Measurements from ENCODE around the gene ANKRD11.

The ANKRD11 gene

GRCh38 chr16:89358030-89359005 is 132.0 kb downstream of the ANKRD11 start:
- H3K36me3 ChIP-seq (ENCODE audit: control insufficient read depth in 1 of 2, insufficient read depth in 2 of 2, low read depth in 1 of 2, low read length in 2 of 2) = peaks cover 15 to 25% of the 10 kb centered on the region in 2 experiments
- H2AK5ac ChIP-seq (ENCODE audit: low read length, severe bottlenecking) = no peak overlapping the region
- WGBS = 90% methylated on average over 12 of the region's 21 CpGs
- H3K4me3 ChIP-seq (ENCODE audit: insufficient read depth in 1 of 2, low read depth in 1 of 2, low read length in 2 of 2) = no peak overlapping the region
- H4K8ac ChIP-seq (ENCODE audit: low read length) = no peak overlapping the region
- no peak for DNase-seq
- H2BK120ac ChIP-seq (ENCODE audit: low read depth, low read length) = no peak overlapping the region
- H3K14ac ChIP-seq (ENCODE audit: low read length in 2 of 2) = no peak overlapping the region
- no peak overlapping the region for H3K4ac ChIP-seq (ENCODE audit: low read depth in 1 of 2, low read length in 2 of 2)
- no peak overlapping the region for H3K4me2 ChIP-seq (ENCODE audit: low read length, poor library complexity, severe bottlenecking)
- no peak overlapping the region for H2BK5ac ChIP-seq (ENCODE audit: low read depth, low read length, poor library complexity, severe bottlenecking)
- no peak overlapping the region for H3K23ac ChIP-seq (ENCODE audit: low read length in 2 of 2)
- H3K9ac ChIP-seq (ENCODE audit: low read length) = no peak overlapping the region
- no peak overlapping the region for H2BK12ac ChIP-seq (ENCODE audit: low read length in 2 of 2)
- H2AFZ ChIP-seq (ENCODE audit: low read depth, low read length) = no peak overlapping the region
- H3K27me3 ChIP-seq (ENCODE audit: control insufficient read depth in 1 of 2, insufficient read depth in 1 of 2, low read length in 2 of 2) = no peaks in the 10 kb centered on the region
- H3K9me3 ChIP-seq (ENCODE audit: control insufficient read depth, low read length) = no peaks in the 10 kb centered on the region
- no peak overlapping the region for H3K18ac ChIP-seq (ENCODE audit: low read depth in 1 of 2, low read length in 2 of 2)
- H3K4me1 ChIP-seq (ENCODE audit: control insufficient read depth, insufficient read depth, low read depth, low read length) = peaks cover 45% of the 10 kb centered on the region
- no peak overlapping the region for H2BK15ac ChIP-seq (ENCODE audit: low read depth, poor library complexity, severe bottlenecking)
- H3K27ac ChIP-seq (ENCODE audit: low read length, poor library complexity, severe bottlenecking) = no peak overlapping the region
- peaks cover 20% of the 10 kb centered on the region for H3K79me1 ChIP-seq (replicated peaks; ENCODE audit: low read length, poor library complexity, severe bottlenecking)
- no peak overlapping the region for H4K91ac ChIP-seq (ENCODE audit: low read length)

GRCh38 chr16:89357055-89357816 is 133.1 kb downstream of the ANKRD11 start:
- no peak overlapping the region for H4K8ac ChIP-seq (ENCODE audit: low read length)
- no peak overlapping the region for H2AFZ ChIP-seq (ENCODE audit: low read depth, low read length)
- DNase-seq = peak; percentile 32
- no peak overlapping the region for H3K9ac ChIP-seq (ENCODE audit: low read length)
- no peak overlapping the region for H3K27ac ChIP-seq (ENCODE audit: low read length, poor library complexity, severe bottlenecking)
- H3K14ac ChIP-seq (ENCODE audit: low read length in 2 of 2) = no peak overlapping the region
- H3K36me3 ChIP-seq (ENCODE audit: control insufficient read depth in 1 of 2, insufficient read depth in 2 of 2, low read depth in 1 of 2, low read length in 2 of 2) = peaks cover 15 to 27% of the 10 kb centered on the region in 2 experiments
- no peaks in the 10 kb centered on the region for H3K9me3 ChIP-seq (ENCODE audit: control insufficient read depth, low read length)
- peaks cover 19% of the 10 kb centered on the region for H3K79me1 ChIP-seq (replicated peaks; ENCODE audit: low read length, poor library complexity, severe bottlenecking)
- H3K27me3 ChIP-seq (ENCODE audit: control insufficient read depth in 1 of 2, insufficient read depth in 1 of 2, low read length in 2 of 2) = no peaks in the 10 kb centered on the region
- H3K4me1 ChIP-seq (ENCODE audit: control insufficient read depth, insufficient read depth, low read depth, low read length) = peaks cover 47% of the 10 kb centered on the region
- peak overlapping the region; percentile 15 to 48 for H3K18ac ChIP-seq (ENCODE audit: low read depth in 1 of 2, low read length in 2 of 2)
- H2BK5ac ChIP-seq (ENCODE audit: low read depth, low read length, poor library complexity, severe bottlenecking) = no peak overlapping the region
- H4K91ac ChIP-seq (ENCODE audit: low read length) = peak overlapping the region; percentile 21
- no peak overlapping the region for H3K4me3 ChIP-seq (ENCODE audit: insufficient read depth in 1 of 2, low read depth in 1 of 2, low read length in 2 of 2)
- no peak overlapping the region for H3K4me2 ChIP-seq (ENCODE audit: low read length, poor library complexity, severe bottlenecking)
- no peak overlapping the region for H2BK15ac ChIP-seq (ENCODE audit: low read depth, poor library complexity, severe bottlenecking)
- H3K23ac ChIP-seq (ENCODE audit: low read length in 2 of 2) = no peak overlapping the region
- H3K4ac ChIP-seq (ENCODE audit: low read depth in 1 of 2, low read length in 2 of 2) = no peak overlapping the region
- H2AK5ac ChIP-seq (ENCODE audit: low read length, severe bottlenecking) = no peak overlapping the region
- no peak overlapping the region for H2BK120ac ChIP-seq (ENCODE audit: low read depth, low read length)
- WGBS = 68% methylated on average over 17 of the region's 17 CpGs
- H2BK12ac ChIP-seq (ENCODE audit: low read length in 2 of 2) = no peak overlapping the region

- Histone ChIP-seq H2AK5ac (ENCODE audit: low read length, severe bottlenecking) (no peak overlapping the region), H3K79me1 (replicated peaks; ENCODE audit: low read length, poor library complexity, severe bottlenecking) (peaks cover 18% of the 10 kb centered on the region), H3K4me2 (ENCODE audit: low read length, poor library complexity, severe bottlenecking) (no peak overlapping the region), H3K9me3 (ENCODE audit: control insufficient read depth, low read length) (no peaks in the 10 kb centered on the region), H3K4me3 (ENCODE audit: insufficient read depth in 1 of 2, low read depth in 1 of 2, low read length in 2 of 2) (no peak overlapping the region), H3K4me1 (ENCODE audit: control insufficient read depth, insufficient read depth, low read depth, low read length) (peaks cover 46% of the 10 kb centered on the region), H3K9ac (ENCODE audit: low read length) (no peak overlapping the region), H3K36me3 (ENCODE audit: control insufficient read depth in 1 of 2, insufficient read depth in 2 of 2, low read depth in 1 of 2, low read length in 2 of 2) (peaks cover 17 to 39% of the 10 kb centered on the region in 2 experiments), H3K4ac (ENCODE audit: low read depth in 1 of 2, low read length in 2 of 2) (no peak overlapping the region), H3K27me3 (ENCODE audit: control insufficient read depth in 1 of 2, insufficient read depth in 1 of 2, low read length in 2 of 2) (no peaks in the 10 kb centered on the region), H2BK5ac (ENCODE audit: low read depth, low read length, poor library complexity, severe bottlenecking) (no peak overlapping the region), H2BK120ac (ENCODE audit: low read depth, low read length) (no peak overlapping the region), H2AFZ (ENCODE audit: low read depth, low read length) (no peak overlapping the region), H3K27ac (ENCODE audit: low read length, poor library complexity, severe bottlenecking) (no peak overlapping the region), H2BK12ac (ENCODE audit: low read length in 2 of 2) (no peak overlapping the region), H2BK15ac (ENCODE audit: low read depth, poor library complexity, severe bottlenecking) (no peak overlapping the region), H3K14ac (ENCODE audit: low read length in 2 of 2) (no peak overlapping the region), H3K18ac (ENCODE audit: low read depth in 1 of 2, low read length in 2 of 2) (no peak overlapping the region), H4K8ac (ENCODE audit: low read length) (no peak overlapping the region), H4K91ac (ENCODE audit: low read length) (no peak overlapping the region), H3K23ac (ENCODE audit: low read length in 2 of 2) (no peak overlapping the region)
- WGBS = 96% methylated on average over 16 of the region's 16 CpGs
- DNase-seq = no peak
These were observed 134.7 kb downstream of the ANKRD11 start for GRCh38 chr16:89355686-89356085.

- Histone ChIP-seq H2BK15ac (ENCODE audit: low read depth, poor library complexity, severe bottlenecking) (no peak overlapping the region), H3K9ac (ENCODE audit: low read length) (no peak overlapping the region), H4K8ac (ENCODE audit: low read length) (no peak overlapping the region), H3K4me2 (ENCODE audit: low read length, poor library complexity, severe bottlenecking) (no peak overlapping the region), H2BK12ac (ENCODE audit: low read length in 2 of 2) (no peak overlapping the region), H3K4me1 (ENCODE audit: control insufficient read depth, insufficient read depth, low read depth, low read length) (peaks cover 44% of the 10 kb centered on the region), H2AK5ac (ENCODE audit: low read length, severe bottlenecking) (no peak overlapping the region), H3K79me1 (replicated peaks; ENCODE audit: low read length, poor library complexity, severe bottlenecking) (peaks cover 18% of the 10 kb centered on the region), H2BK5ac (ENCODE audit: low read depth, low read length, poor library complexity, severe bottlenecking) (no peak overlapping the region), H2AFZ (ENCODE audit: low read depth, low read length) (no peak overlapping the region), H3K4me3 (ENCODE audit: insufficient read depth in 1 of 2, low read depth in 1 of 2, low read length in 2 of 2) (no peak overlapping the region), H3K36me3 (ENCODE audit: control insufficient read depth in 1 of 2, insufficient read depth in 2 of 2, low read depth in 1 of 2, low read length in 2 of 2) (peaks cover 15 to 40% of the 10 kb centered on the region in 2 experiments), H3K9me3 (ENCODE audit: control insufficient read depth, low read length) (no peaks in the 10 kb centered on the region), H4K91ac (ENCODE audit: low read length) (no peak overlapping the region), H3K18ac (ENCODE audit: low read depth in 1 of 2, low read length in 2 of 2) (no peak overlapping the region), H3K23ac (ENCODE audit: low read length in 2 of 2) (no peak overlapping the region), H3K27ac (ENCODE audit: low read length, poor library complexity, severe bottlenecking) (no peak overlapping the region), H2BK120ac (ENCODE audit: low read depth, low read length) (no peak overlapping the region), H3K27me3 (ENCODE audit: control insufficient read depth in 1 of 2, insufficient read depth in 1 of 2, low read length in 2 of 2) (no peaks in the 10 kb centered on the region), H3K14ac (ENCODE audit: low read length in 2 of 2) (peak overlapping the region in 1 of 2 experiments; percentile 16), H3K4ac (ENCODE audit: low read depth in 1 of 2, low read length in 2 of 2) (no peak overlapping the region)
- DNase-seq = no peak
- 94% methylated on average over 16 of the region's 16 CpGs for WGBS
These were observed 135.4 kb downstream of the ANKRD11 start for GRCh38 chr16:89355007-89355406.

All from mesenchymal stem cell (in vitro differentiated cells and primary cell).